Measurements from ENCODE around the gene FARS2.

The FARS2 gene

DNA sequence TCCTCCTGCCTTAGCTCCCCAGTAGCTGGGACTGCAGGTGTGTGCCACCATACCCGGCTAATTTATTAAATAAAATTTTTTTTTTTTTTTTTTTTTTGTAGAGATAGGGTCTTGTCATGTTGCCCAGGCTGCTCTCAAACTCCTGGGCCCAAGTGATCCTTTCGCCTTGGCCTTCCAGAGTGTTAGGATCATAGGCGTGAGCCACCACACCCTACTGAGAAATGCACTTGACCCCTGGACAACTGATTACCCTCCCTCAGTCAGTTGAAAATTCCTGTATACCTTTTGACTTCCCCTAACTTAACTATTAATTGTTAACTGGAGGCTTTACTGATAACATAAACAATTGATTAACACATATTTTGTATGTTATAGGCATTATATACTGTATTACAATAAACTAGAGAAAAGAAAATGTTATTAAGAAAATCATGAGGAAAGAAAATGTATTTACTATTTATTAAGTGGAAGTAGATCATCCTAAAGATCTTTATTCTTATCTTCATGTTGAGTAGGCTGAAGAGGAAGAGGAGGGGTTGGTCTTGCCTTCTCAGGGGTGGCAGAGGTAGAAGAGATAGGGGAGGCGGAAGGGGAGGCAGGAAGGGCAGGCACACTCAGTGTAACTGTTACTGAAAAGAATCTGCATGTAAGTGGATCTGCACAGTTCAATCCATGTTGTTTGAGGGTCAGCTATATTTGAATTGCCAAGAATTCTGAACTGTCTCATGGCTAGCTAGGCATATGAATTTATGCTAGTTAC lies 104.3 kb downstream of the FARS2 start:
- DNase-seq (ENCODE audit: insufficient read length, low spot score) (no peak), FAIRE-seq (no peak)

DNA sequence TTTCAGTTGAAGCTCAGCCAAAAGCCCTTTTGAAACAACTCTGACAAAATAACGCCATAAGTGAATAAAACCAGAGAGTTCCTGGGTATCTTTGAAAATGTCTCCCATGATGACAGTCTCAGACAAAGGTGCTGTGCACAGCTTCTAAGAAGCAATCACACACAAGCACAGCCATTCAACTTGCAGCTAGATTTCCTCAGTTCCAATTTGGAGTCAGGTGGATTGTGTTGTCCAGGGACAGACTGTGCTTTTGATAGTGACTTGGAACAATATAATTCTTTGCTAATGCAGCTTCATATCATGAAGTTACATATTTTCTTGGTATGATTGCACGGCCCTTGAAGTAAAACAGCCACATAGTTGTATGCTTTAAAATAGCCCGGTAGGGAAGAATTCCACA lies 105.6 kb downstream of the FARS2 start:
- no peak for DNase-seq (ENCODE audit: insufficient read length, low spot score)
- FAIRE-seq: no peak

DNA sequence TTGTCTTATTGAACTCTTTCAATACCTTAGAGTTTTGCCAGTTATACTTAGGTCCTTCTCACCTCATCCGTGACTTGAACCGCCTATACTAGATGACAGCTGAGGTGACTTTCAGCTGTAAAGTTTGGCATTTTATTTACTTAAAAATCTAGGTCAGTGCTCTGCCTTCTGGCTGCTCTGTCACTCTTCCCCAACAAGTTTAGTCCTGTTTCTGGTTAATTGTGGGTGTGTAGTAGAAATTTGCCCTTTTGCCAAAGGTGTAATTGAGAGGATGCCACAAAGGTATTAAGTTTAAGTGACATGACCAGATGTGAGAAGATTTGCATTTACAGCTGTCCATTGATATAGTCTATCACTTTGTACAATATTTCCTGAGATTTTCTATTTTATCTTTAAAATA lies 106.2 kb downstream of the FARS2 start:
- no peak for FAIRE-seq
- DNase-seq (ENCODE audit: insufficient read length, low spot score): no peak

DNA sequence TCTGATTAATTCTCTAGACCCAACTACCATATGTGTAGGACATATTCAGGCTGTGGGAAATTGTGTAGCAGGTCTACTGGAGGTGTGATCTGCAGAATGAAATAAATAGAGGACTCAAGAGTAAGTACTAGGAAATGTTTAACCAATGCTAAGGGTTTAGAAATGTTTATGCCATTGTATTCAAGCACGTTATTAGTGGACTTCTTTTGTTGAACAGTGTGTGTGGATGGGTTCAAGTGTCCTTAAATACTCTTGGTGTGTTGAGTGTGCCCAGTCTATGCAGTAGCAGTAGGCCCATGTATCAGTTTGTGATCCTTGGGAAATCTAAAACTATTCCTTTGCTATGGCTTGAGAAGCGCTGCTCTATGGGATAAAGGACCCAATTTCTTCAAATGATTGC lies 112.1 kb downstream of the FARS2 start:
- FAIRE-seq (no peak), DNase-seq (ENCODE audit: insufficient read length, low spot score) (no peak)

DNA sequence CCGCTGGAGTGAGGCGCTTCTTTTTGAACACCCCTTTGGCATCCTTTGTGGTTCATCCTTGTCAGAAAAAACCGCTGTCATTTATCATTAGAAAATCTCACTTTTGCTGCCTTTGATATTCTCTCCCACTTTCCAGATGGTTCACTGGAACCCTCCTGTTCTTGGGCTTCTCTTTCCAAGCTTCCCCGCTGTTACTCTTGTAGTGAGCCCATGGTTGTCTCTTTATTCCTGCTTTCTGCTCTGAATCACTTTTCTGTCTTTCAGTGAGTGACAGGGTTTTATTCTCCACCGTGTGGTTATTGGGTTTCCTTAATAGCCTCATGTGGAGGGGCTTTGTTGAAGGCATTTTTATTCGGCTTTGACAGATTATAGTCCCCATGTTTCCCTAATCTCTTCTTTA lies 117.0 kb downstream of the FARS2 start:
- DNase-seq (ENCODE audit: insufficient read length, low spot score) (no peak), FAIRE-seq (no peak)

DNA sequence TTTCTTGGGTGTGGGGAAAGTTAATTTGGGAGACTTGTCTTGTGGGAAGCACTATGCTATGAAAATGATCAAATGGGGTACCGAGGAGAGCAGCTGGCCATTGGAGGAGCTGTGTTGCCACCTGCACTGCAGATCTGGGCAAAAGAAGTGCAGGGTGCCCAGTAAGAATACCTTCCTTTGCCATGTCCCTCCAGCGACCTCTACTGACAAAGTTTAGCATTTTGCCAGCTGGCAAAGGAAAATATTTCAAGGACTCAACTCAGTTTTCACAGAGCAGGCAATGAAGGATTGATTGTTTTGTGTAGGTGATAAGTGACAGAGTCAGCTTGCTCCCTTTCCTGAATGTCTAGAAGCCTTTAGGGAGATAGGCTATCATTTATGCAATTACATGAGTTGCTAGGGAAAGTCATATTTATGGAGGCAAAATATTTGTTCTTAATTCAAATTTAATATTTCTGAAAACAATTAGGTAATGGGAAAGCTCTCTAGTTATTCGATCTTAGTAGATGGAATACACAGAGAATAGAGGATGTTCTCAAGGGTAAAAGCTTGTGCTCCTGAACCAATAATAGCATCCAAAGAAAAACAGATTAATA lies 118.4 kb downstream of the FARS2 start:
- peak; percentile 18 for DNase-seq (ENCODE audit: insufficient read length, low spot score)
- FAIRE-seq: peak; percentile 83

DNA sequence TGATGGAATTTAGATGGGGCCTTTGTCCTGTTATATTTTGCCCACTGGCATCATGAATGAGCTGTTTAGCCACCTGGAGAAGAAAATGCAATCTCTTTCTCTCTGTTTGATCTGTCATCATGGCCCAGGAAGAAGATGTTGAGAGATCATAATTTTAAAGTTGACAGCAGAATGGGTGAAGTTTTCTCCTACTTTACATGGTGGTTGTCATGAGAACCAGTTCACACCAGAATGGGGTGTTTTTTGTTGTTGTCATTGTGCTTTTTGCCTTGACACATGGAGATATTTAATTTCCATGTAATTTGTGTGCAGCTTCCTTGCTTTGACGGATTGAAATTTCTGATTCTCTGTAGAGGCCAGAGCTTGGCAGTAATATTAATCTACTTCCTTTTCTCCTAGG lies 122.5 kb downstream of the FARS2 start:
- FAIRE-seq: no peak
- no peak for DNase-seq (ENCODE audit: insufficient read length, low spot score)

DNA sequence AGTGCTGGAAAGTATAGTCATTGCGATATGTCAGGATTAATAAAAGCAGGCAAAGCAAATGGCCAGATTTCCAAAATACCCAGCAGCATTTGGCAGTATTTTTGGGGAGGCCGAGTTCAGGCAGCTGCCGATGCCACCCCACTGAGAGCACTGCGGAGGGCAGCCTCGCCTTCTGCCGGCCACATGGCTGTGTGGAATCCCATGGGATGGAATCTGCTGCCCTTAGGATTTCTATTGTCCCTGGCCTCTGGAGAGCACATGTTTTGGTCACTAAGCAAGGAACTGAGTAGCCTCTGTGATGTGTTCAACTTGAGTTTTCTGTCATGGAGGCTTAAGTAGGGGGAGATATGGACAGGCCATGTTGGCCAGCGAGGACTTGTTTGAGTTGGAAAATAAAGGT lies 123.0 kb downstream of the FARS2 start:
- DNase-seq (ENCODE audit: insufficient read length, low spot score) (no peak), FAIRE-seq (no peak)

DNA sequence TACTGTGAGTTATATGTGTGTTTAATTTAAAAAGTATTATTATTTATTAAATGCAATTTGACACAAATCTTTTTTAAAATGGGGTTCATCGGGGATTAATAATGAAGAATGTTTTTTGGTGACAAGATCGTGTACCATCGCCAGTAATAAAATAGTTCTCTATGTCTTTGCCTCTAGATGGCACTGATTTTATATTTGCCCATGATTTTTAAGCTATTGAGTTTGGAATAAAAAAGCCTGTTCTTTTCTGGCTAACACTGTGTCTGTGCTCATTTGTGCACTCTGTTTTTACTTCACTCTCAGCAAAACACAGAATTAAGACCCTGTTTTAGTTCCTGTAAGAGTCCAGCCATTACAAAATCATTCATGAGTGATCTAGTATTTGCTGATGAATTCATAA lies 127.0 kb downstream of the FARS2 start:
- FAIRE-seq (no peak), DNase-seq (ENCODE audit: insufficient read length, low spot score) (no peak)

DNA sequence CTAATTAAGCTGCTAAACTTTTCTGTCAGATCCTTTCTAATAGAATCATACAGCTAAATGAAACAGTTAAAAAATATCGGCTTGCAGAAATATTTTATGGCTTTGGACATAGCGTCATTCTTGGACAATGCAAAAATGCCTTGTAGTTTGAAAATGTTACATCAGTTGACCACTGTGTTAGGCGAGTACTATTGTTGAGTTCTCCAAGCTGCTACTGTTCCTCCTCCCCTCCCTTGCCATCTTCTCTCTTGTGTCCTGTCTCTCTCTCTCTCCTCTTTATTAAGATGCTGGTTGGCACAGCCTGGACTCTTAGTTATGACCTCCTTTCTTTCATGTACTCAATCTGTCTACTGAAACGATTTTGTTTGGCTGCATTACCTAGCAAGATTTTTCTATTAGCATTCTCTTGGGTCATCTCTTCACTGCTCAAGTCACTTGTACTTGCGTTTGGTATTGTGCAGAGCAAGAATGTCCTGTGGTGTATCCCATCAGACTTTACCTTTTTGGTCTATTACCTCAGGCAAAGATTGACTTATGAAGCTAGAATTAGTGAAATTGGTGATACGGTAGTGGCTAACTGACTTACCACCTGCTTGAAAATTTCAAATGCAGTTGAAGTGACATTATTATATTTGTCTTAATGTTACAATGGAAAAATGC lies 127.9 kb downstream of the FARS2 start:
- FAIRE-seq (no peak), DNase-seq (ENCODE audit: insufficient read length, low spot score) (no peak)

DNA sequence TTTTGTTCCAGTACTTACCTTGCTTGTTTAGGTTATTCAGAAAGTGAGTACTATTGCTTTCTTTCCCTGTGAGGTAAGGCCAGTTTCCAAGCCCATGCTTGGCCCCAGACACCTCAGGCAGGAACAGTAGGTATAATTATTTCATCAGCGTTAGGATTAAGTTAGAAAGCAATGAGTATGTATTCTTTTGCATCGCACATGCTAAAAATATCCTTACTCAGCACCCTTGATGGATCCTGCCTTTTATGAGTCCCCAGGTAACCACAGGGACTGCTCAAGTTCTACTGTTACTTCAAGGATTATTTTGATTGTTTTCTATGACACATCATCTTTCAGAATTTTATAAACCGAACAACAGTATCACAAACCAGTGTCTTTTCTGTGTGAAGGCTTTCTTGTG lies 128.9 kb downstream of the FARS2 start:
- DNase-seq (ENCODE audit: insufficient read length, low spot score) (no peak), FAIRE-seq (no peak)

DNA sequence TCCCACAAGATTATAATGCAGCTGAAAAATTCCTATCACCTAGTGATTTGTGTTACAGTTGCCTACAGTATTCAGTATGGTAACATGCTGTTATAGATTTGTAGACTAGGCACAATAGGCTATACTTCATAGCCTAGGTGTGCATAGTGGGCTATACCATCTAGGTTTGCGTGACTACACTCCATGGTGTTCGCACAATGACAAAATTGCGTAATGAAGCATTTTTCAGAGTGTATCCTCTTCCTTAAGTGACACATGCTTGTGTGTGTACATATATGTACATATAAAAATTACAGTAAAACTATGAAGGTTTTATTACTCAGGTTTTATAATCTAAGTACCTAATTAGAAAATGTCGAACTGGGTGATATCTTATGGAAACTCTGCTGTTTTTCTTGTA lies 133.0 kb downstream of the FARS2 start:
- DNase-seq (ENCODE audit: insufficient read length, low spot score) (no peak), FAIRE-seq (peak; percentile 42)

DNA sequence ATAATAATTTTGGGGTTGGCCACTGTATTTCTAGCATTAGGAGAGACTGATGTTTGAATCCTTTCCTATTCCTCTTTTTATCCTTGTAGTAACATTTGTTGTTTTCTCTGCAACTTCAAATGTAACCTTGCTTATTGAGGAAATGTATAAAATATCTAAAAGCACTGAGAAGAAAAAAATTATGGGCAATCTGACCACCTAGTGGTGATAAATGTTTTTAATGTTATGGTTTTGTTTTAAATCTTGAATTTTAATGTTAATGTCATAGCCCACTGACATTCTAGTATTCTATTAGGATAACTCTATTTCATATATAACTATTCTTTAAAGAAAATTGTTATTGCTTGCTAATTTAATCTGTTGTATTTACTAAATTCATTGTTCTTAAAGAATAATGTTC lies 134.4 kb downstream of the FARS2 start:
- DNase-seq (ENCODE audit: insufficient read length, low spot score) (no peak), FAIRE-seq (no peak)

DNA sequence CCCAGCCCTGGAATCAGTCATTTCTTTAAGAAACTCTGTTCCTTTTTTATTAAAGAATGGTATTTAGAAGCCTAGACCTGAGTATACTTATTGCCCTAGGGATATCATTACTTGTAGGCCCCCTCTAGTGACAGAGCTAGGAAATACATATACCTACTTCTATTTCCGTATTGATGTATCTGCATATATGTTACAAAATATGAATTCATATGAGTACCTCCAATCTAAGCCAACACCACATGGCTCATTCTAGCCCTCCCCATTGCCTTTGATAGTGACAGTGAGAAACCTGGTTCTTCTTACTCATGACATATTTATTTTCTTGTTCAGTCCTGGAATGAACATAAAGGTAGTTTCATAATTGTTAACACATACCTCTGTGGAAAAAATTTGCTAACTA lies 137.2 kb downstream of the FARS2 start:
- FAIRE-seq (peak; percentile 55), DNase-seq (ENCODE audit: insufficient read length, low spot score) (no peak)

DNA sequence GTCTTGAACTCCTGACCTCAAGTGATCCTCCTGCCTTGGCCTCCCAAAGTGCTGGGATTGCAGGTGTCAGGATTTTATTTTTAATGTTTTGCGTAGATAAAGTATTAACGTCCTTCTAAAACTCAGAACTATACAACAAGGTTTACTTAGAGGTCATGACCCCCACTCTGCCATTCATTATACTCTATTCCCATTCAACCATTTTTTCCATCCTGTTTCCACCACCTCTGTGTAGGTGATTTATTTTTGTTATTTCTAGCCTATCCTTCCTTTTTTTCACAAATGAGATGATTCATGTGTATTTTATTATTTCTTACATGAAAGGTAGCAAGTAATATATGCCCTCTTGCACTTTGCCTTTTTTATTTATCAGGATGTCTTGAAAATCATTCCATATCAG lies 138.1 kb downstream of the FARS2 start:
- FAIRE-seq (no peak), DNase-seq (ENCODE audit: insufficient read length, low spot score) (no peak)

DNA sequence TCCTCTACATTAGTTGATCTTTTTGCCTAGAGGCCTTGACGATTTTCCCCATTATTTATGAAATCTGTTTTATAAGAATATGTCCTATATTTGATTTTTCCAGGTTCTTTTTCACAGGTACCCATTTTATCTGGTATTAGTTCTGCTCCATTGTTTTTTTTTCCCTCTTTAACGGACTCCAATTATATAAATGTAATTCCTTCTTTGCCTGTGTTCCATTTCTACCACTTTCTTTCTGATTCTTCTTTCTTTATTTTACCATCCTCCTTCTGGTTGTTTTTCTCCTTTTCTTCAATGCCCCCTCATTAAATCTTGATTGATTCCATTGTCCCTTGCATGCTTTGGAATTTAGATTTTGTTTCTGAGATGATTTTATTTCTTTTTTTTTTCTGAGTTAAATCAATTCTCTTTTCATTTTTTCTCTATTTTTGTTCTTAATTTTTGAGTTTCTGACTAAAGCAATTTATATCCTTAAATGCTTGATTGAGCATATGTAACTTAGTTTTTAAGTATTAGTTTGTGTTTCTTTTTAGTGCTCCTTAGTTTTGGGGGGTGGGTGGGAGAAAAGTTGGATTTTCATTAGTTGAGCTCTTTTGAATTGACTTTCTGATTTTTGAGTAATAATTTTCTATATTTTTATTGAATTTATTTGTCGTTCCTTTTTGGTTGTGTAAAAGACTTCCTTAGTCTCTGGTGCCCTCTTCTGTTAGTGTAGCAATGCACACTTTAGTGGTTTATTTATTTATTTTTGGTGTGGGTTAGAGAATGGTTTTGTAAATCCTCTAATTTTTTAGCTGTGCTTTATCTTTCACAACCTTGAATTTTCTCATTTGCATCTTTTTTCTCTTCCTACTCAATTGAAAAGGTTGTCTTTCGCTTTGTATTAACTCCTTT lies 140.8 kb downstream of the FARS2 start:
- FAIRE-seq (no peak), DNase-seq (ENCODE audit: insufficient read length, low spot score) (no peak)

DNA sequence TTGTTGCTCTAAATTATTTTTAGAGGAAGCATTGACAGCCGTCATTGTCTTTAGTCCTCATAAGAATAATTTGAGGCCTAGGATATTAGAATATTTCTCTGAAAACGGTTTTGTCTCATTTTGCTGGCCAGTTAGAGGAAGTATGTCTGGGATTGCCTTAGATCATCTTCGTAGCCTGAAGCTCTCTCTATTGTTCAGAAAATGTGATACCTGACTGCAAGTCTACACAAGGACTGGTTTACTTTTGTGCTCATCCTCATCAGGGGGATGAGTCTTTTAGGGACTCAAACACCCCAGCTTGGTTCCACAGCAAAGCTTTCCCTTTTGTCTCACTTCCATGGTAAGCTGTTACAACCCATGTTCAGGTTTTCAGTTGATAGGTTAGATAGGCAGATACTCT lies 141.8 kb downstream of the FARS2 start:
- FAIRE-seq: no peak
- DNase-seq (ENCODE audit: insufficient read length, low spot score): no peak

DNA sequence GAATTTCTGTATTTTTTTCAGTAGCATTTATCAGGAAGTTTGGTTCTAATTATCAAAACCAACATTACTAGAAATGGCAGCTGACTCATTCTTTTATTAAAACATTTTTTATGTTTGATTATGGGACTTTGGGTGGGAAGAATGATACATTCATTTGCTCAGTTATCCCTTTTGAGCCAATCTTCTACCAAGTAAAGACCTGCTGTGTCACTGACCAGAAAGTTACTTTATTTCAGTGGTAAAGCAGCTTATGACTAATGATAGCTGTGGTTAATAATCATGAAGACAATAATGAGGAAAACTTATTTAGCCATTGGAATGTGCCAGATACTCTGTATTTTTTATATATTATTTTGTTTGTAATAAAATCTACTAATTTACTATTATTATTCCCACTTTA lies 142.3 kb downstream of the FARS2 start:
- DNase-seq (ENCODE audit: insufficient read length, low spot score) (no peak), FAIRE-seq (no peak)

DNA sequence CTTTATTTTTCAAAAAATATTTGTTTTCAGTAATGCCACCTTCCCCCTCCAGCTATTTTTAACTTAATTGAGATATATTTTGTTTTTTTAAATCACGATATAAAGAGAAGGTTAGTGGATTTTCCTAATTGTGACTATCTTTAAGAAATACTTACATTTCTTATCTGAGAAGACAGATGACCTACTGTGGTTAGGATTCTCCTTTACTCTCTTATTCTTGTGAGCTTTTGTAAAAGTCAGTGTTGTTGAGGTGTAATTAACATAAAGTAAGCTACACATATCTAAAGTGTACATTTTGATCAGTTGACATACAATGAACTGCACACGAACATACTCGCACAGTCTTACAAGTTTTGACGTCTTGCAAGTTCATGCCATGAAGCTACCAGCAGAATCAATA lies 144.7 kb downstream of the FARS2 start:
- FAIRE-seq: no peak

DNA sequence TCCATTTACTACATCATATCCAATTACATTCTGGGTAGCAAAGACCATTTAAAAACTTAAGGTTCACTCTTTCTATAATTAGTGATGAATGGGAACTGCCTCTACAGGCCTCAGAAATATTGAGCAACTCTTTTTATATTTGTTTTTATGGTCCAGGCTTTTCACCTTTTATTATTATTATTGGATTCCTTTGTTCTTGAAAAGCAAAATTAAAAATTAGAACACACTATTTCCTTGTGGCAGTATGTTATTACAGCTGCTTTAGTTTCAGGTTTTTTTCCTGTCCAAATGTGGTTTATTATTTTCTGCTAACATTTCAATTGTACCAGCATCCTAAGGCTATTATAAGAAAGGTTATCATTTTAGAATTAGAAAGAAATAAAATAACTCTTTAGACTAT lies 150.1 kb downstream of the FARS2 start:
- DNase-seq (ENCODE audit: insufficient read length, low spot score) (no peak), FAIRE-seq (no peak)

More for the DNA sequence above, 144.7 kb downstream of the FARS2 start:
- no peak for DNase-seq (ENCODE audit: insufficient read length, low spot score)

DNA sequence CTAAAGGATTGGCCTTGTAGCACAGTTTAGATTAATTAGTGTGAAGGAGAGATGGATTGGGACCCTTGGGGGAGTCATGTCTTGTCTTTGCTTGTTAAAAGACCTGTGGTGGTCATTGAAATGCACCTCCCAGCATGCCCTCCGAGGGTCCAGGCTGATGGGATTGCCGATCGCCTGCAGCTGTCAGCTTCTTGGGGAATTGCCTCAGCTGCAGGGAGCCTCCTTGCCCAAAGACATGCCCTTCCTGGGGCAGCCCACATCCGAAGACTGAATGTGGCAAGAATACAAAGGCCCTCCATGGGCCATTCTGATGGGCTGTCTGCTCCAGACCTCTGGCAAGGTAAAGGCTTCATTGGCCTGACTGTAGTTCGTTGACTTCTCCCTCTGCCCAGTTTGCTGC lies 150.7 kb downstream of the FARS2 start:
- DNase-seq (ENCODE audit: insufficient read length, low spot score): no peak
- no peak for FAIRE-seq

Measured in GM19239 (cell line).